Skeletal muscle satellite cell (primary cell): ENCODE data around the gene PSMC3.

Experiments used
- H3K27me3 ChIP-seq: 2 replicates; pipeline ENCODE4 v1.7.0; 2013; ENCODE audit warnings: low read length; ENCODE audit not compliant: control insufficient read depth, insufficient read depth
- H3K36me3 ChIP-seq: 2 replicates; pipeline ENCODE4 v1.7.0; 2013; ENCODE audit warnings: mild to moderate bottlenecking, control low read depth, low read length; ENCODE audit not compliant: insufficient read depth
- H3K4me1 ChIP-seq: 2 replicates; pipeline ENCODE4 v1.7.0; 2013; ENCODE audit warnings: low read length; ENCODE audit not compliant: control insufficient read depth, insufficient read depth
- H3K4me2 ChIP-seq: 2 replicates; pipeline ENCODE4 v1.7.0; 2013; ENCODE audit warnings: mild to moderate bottlenecking, low read length
- H3K4me3 ChIP-seq: 2 replicates; pipeline ENCODE4 v1.7.0; 2013; ENCODE audit warnings: low read length
- H3K9ac ChIP-seq: 2 replicates; pipeline ENCODE4 v1.7.0; 2013; ENCODE audit warnings: mild to moderate bottlenecking, low read depth, low read length, moderate library complexity
- H3K9me3 ChIP-seq: replicated peaks from 2 replicates; pipeline ENCODE4 v1.7.0; 2013; ENCODE audit warnings: mild to moderate bottlenecking, control low read depth, low read length

The PSMC3 gene

DNA sequence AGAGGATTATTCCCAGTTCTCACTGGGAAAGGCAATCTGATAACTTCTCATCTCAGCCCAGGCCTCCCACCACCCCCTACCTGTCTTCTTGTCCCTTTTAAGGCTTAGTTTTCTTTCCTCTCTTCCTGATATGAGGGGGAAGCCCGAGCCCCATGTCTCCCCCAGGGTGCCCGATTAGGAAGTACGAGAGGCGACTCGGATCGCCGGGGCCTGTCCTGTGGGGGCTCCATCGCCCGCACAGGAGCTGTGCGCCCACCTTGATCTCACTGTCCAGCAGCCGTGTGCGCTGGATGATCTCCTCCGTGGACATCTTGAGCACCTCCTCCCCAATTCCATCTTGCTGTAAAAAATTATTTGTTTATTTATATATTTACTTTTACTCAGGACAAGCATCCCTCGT lies 628 bp downstream of the PSMC3 start:
- Histone ChIP-seq H3K4me2 (peak overlapping the region; percentile 97), H3K4me1 (peaks cover 19% of the 10 kb centered on the region), H3K9me3 (no peaks in the 10 kb centered on the region), H3K4me3 (peak overlapping the region; percentile 92), H3K36me3 (peaks cover 38% of the 10 kb centered on the region), H3K27me3 (no peaks in the 10 kb centered on the region), H3K9ac (peak overlapping the region; percentile 98)

DNA sequence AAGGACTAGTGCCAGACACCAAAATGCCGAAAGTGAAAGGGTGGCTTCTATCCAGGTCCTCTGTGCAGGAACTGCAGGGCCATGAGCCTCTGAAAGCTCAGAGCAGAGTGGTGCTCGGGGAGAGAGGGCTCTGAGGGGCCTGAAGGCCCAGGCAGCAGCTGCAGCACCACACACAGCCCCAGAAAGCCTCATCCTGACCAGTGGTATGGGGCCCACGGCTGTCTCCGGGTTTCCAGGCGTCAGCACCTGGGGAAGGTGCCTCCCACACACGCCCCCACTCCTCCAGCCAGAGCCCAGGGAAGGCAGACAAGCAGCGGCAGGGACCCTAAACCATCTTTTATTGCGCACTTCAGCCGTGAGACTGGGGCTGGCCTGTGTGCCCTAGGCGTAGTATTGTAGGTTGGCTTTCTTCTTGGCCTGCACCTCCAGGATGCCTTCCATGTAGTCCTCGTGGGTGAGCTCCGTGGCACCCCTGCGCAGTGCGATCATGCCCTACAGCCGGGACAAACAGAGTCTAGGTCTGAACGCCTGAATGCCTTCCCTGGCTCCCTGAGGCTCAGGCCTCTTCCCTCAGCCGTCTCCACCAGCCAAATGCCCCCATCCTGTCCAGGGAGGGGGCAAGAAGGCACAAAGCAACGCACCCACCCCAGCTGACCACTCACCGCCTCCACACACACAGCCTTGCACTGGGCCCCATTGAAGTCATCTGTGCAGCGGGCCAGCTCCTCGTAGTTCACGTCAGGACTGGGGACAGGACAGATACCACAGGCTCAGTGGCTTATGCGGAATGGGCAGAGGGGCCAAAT lies 7.6 kb downstream of the PSMC3 start:
- Histone ChIP-seq H3K27me3 (no peaks in the 10 kb centered on the region), H3K9me3 (no peaks in the 10 kb centered on the region), H3K4me1 (peaks cover 52% of the 10 kb centered on the region), H3K4me2 (no peak overlapping the region), H3K36me3 (peaks cover 76% of the 10 kb centered on the region), H3K4me3 (no peak overlapping the region), H3K9ac (peak overlapping the region; percentile 10)

DNA sequence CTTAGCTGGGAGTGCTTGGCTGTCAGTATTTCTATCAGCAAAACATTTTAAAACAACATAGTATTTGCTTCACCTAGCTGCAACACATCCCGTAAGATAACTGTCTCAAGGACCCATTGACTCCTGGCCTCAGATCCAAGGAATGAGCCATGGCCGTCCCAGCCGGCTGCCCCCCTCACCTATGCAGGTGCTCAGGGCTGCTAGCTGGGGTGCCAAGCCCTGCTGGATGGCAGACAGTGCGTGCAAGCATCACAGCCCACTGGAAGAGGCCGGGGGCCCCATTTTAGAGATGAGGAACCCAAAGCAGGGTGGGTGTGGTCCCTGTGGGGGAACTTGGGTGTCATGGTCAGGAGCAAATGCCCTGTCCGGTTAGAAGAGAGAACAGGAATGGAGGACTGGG lies 8.5 kb downstream of the PSMC3 start:
- no peak overlapping the region for H3K4me3 ChIP-seq
- H3K4me1 ChIP-seq, result peaks cover 60% of the 10 kb centered on the region
- H3K27me3 ChIP-seq, result no peaks in the 10 kb centered on the region
- no peaks in the 10 kb centered on the region for H3K9me3 ChIP-seq
- peaks cover 72% of the 10 kb centered on the region for H3K36me3 ChIP-seq
- H3K9ac ChIP-seq, result no peak overlapping the region
- H3K4me2 ChIP-seq, result no peak overlapping the region

DNA sequence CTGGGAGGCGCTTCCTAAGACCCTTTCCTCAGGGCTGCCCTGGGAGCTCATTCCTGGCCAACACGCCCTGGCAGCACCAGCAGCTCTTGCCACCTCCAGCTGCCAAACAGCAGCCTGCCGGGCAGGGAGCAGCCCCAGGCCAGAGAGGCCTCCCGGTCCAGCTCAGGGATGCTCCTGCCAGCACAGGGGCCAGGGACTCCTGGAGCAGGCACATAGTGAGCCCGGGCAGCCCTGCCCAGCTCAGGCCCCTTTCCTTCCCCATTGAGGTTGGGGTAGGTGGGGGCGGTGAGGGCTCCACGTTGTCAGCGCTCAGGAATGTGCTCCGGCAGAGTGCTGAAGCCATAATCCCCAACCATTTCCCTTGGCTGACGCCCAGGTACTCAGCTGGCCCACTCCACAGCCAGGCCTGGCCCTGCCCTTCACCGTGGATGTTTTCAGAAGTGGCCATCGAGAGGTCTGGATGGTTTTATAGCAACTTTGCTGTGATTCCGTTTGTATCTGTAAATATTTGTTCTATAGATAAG lies 10.2 kb downstream of the PSMC3 start:
- Histone ChIP-seq H3K9ac (peak overlapping the region; percentile 72), H3K4me3 (peak overlapping the region; percentile 40), H3K4me2 (peak overlapping the region; percentile 67), H3K9me3 (no peaks in the 10 kb centered on the region), H3K36me3 (peaks cover 71% of the 10 kb centered on the region), H3K4me1 (peaks cover 64% of the 10 kb centered on the region), H3K27me3 (no peaks in the 10 kb centered on the region)

DNA sequence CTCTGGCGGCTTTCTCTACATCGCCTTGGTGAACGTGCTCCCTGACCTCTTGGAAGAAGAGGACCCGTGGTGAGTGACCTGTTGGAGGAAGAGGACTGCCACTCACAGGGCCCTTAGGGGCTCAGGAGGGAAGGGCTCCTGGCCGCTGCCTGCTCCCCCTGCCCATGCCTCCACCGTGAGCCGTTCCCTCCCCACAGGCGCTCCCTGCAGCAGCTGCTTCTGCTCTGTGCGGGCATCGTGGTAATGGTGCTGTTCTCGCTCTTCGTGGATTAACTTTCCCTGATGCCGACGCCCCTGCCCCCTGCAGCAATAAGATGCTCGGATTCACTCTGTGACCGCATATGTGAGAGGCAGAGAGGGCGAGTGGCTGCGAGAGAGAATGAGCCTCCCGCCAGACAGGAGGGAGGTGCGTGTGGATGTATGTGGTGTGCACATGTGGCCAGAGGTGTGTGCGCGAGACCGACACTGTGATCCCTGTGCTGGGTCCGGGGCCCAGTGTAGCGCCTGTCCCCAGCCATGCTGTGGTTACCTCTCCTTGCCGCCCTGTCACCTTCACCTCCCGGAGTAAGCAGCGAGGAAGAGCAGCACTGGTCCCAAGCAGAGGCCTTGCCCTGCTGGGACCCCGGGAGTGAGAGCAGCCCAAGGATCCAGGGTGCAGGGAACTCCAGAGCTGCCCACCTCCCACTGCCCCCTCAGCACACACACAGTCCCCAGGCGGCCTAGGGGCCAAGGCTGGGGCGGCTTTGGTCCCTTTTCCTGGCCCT lies 11.0 kb downstream of the PSMC3 start:
- peak overlapping the region; percentile 40 for H3K4me3 ChIP-seq
- H3K36me3 ChIP-seq, result peaks cover 72% of the 10 kb centered on the region
- H3K27me3 ChIP-seq, result no peaks in the 10 kb centered on the region
- peaks cover 72% of the 10 kb centered on the region for H3K4me1 ChIP-seq
- H3K9me3 ChIP-seq, result no peaks in the 10 kb centered on the region
- peak overlapping the region; percentile 72 for H3K9ac ChIP-seq
- peak overlapping the region; percentile 67 for H3K4me2 ChIP-seq

- H3K4me1 ChIP-seq, result peaks cover 78% of the 10 kb centered on the region
- peaks cover 71% of the 10 kb centered on the region for H3K36me3 ChIP-seq
These were observed 11.6 kb downstream of the PSMC3 start for GRCh38 chr11:47414685-47415070.

GRCh38 chr11:47413908-47414684 lies 12.1 kb downstream of the PSMC3 start:
- H3K4me3 ChIP-seq, result peak overlapping the region; percentile 8
- peaks cover 78% of the 10 kb centered on the region for H3K4me1 ChIP-seq
- H3K27me3 ChIP-seq, result no peaks in the 10 kb centered on the region
- peaks cover 68% of the 10 kb centered on the region for H3K36me3 ChIP-seq
- H3K4me2 ChIP-seq, result peak overlapping the region; percentile 35
- peak overlapping the region; percentile 38 for H3K9ac ChIP-seq
- H3K9me3 ChIP-seq, result no peaks in the 10 kb centered on the region

More at GRCh38 chr11:47414685-47415070, 11.6 kb downstream of the PSMC3 start:
- no peak overlapping the region for H3K4me3 ChIP-seq
- H3K4me2 ChIP-seq, result peak overlapping the region; percentile 35
- H3K27me3 ChIP-seq, result no peaks in the 10 kb centered on the region
- no peaks in the 10 kb centered on the region for H3K9me3 ChIP-seq
- H3K9ac ChIP-seq, result peak overlapping the region; percentile 38

- Histone ChIP-seq H3K4me3 (peak overlapping the region; percentile 34), H3K4me1 (peaks cover 77% of the 10 kb centered on the region), H3K9ac (peak overlapping the region; percentile 38), H3K36me3 (peaks cover 60% of the 10 kb centered on the region), H3K4me2 (peak overlapping the region; percentile 35), H3K27me3 (no peaks in the 10 kb centered on the region), H3K9me3 (no peaks in the 10 kb centered on the region)
These were observed 12.9 kb downstream of the PSMC3 start for GRCh38 chr11:47413351-47413750.

GRCh38 chr11:47411884-47412746 lies 14.1 kb downstream of the PSMC3 start:
- Histone ChIP-seq H3K4me3 (no peak overlapping the region), H3K4me1 (peaks cover 73% of the 10 kb centered on the region), H3K27me3 (no peaks in the 10 kb centered on the region), H3K9ac (no peak overlapping the region), H3K4me2 (peak overlapping the region; percentile 38), H3K9me3 (no peaks in the 10 kb centered on the region), H3K36me3 (peaks cover 49% of the 10 kb centered on the region)

- H3K4me2 ChIP-seq, result peak overlapping the region; percentile 95
- H3K4me1 ChIP-seq, result peaks cover 63% of the 10 kb centered on the region
- H3K9ac ChIP-seq, result peak overlapping the region; percentile 96
- H3K9me3 ChIP-seq, result no peaks in the 10 kb centered on the region
- H3K27me3 ChIP-seq, result no peaks in the 10 kb centered on the region
- H3K4me3 ChIP-seq, result peak overlapping the region; percentile 89
- H3K36me3 ChIP-seq, result peaks cover 46% of the 10 kb centered on the region
These were observed 15.6 kb downstream of the PSMC3 start for GRCh38 chr11:47410370-47411264.
